Activated CD4-positive, CD25-positive, alpha-beta regulatory T cell treated with anti-CD3 and anti-CD28 coated beads, Interleukin-2, amount 50 U/mL, for 72 hours (primary cell): Measurements from ENCODE around the gene RMND5B.
"Not testable (repeated sequence)": the region's sequence is repeated elsewhere in the genome, so short reads cannot be mapped to it uniquely, and the experiment has no call there.

ENCODE experiments used
- DNase-seq: peaks from one replicate; pipeline ENCODE4 v3.0.0; 2021

The RMND5B gene

DNA sequence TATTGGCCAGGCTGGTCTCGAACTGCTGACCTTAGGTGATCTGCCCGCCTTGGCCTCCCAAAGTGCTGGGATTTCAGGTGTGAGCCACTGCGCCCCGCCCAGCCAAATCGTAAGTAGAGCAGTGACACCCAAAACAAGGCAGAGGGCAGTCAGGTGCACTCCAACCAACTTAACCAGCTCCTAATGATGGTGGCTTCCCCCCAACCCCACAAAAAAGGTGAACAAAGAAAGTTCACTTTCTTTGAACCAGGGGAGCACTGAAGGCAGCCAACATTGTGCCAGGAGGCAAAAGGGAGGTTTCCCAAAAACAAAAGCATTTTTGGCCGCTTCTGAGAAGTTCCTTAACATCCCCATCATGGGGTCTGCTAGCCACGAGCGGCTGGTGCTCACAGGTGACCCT lies 46.8 kb downstream of the RMND5B start:
- DNase-seq: no peak

DNA sequence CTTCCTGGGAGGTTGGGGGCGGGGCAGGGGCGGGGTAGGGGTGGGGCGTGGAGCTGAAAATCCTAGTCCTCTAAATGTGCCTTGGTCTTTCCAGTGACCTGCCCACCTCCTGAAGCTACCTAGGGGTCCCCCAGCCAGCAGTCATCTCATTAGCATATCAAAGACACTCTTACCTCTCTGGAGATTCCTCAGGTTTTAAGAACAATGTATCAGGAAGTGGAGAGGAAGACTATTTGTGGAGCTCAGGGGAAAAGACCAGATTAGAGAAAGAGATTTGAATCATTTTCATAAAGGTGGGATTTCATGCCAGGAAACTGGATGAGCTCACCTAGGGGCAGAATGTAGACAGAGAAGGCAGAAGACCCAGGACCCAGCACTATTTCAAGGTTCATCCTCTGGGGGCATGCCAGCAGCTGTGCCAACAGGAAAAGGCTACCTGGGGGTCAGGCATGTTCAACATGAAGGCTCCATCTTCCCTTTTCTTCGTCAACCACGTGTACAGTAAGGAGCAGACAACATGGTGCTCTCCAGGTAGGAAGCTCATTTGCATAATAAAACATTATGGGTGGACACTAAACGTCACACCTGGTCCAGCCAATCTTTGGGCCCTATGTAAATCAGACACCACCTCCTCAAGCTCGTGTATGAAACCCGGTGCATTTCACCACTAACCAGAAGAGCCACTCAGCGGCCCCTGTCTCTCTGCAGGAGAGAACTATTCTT lies 49.5 kb downstream of the RMND5B start:
- no peak for DNase-seq

DNA sequence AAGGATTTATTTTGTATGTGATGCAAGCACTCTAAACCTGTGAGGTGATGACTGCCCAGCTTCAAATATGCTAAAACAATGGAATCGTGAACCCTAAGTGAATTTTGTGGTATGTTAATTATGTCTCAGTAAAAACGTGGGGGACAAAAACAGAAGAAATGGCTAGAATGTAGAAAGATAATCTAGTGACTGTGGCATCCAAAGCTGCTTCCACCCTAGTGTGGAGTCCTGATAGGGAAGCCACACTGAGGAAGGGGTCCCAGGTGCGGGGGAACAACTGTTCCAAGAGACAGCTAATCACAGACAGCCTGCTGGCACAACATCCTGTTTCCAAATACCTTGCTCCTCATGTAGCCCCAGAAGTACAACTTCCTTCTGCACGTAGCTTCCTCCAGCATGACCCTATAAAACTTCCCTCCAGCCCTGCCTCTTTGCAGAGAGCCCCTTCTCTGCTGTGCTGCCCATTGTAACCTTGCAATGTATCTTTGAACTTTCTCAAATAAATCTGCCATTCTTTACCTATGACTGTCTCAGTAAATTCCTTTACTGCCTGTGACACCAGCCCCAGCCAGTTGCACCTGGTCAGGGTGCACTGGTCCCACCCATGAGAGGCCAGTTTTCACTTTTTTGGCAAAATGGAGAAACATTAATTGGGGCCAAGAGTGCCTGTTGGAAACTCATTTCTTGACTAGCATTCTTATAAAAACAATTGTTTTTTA lies 51.5 kb downstream of the RMND5B start:
- no peak for DNase-seq

DNA sequence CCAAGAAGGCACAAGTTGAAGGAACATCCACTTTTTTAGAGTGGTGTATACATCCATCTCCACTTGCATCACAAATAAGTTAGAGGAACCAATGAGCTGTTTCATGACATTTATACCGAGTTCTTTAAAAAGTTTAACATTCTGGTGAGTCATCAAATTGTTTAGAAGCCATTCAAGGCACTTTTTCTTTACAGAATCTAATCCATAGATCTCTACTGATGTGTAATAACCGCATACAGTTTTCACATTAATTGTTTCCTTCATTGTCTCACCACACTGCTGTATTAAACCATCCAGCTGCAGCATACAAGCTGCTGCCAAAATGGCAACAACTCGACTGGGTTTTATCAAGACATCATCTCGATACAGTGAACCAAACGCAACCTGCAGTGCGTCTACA lies 55.6 kb downstream of the RMND5B start:
- DNase-seq: no peak

DNA sequence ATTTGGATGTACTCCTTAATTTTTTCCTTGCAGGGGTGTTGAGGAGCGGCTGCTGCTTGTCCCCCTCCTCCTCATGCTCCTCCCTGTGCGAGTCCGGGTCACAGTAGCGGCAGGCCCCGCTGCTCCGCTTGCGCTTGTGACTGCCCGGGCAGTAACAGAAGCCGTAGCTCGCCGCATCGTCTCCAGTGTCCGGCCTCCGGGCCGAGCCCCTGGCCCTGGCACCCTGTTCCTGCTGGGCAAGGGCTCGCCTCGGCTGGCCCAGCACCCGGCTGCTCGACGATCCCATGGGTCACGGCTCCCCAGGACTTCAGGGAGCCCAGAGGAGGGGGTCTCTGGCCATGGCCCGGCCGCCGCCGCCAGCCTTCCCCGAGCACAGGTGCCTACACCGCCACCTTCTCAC lies 56.2 kb downstream of the RMND5B start, which contains the start of gene GMCL2:
Gene GMCL2, minus strand, starts transcription at position 358 of the 400 bp plus-strand sequence. Its CDS starts 72 bp downstream, at position 286.
- DNase-seq: no peak

DNA sequence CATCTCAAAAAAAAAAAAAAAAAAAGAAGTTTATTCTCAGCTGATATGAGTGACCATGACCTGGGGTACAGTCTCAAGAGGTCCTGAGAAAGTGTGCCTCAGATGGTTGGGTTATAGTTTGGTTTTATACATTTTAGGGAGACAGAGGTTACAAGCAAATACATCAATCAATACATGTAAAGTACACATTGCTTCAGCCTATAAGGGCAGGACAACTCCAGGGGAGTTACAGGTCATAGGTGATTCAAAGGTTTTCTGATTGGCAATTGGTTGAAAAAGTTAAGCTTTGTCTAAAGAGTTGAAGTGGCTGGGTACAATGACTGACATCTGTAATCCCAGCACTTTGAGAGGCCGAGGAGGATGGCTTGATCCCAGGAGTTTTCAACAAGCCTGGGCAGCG lies 58.6 kb downstream of the RMND5B start:
- no peak for DNase-seq

DNA sequence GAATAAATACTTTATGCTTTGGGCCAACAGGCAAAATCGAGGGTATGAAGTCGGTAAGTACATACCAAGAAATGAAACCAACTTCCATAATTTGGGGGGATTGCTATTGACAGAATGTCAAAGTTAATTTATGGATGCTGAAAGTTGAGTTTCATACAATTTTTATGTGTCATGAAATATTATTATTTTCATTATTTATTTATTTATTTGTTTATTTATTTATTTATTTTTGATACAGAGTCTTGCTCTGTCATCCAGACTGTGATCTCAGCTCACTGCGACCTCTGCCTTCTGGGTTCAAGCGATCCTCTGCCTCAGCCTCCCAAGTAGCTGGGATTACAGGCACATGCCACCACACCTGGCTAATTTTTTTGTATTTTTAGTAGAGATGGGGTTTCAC lies 60.8 kb downstream of the RMND5B start:
- no peak for DNase-seq

DNA sequence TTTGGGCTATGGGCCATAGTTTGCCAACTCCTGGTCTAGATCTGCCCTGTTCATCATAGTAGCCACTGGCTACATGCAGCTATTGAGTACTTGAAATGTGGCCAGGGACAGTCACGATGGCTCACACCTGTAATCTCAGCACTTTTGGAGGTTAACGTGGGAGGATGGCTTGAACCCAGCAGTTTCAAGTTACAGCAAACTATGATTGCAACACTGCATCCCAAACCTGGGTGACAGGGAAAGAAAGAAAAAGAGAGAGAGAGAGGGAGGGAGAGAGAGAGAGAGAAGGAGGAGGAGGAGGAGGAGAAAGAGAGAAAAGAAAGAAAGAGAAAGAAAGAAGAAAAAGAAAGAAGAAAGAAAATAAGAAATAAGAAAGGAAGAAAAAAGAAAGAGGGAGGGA lies 61.4 kb downstream of the RMND5B start:
- DNase-seq: no peak

DNA sequence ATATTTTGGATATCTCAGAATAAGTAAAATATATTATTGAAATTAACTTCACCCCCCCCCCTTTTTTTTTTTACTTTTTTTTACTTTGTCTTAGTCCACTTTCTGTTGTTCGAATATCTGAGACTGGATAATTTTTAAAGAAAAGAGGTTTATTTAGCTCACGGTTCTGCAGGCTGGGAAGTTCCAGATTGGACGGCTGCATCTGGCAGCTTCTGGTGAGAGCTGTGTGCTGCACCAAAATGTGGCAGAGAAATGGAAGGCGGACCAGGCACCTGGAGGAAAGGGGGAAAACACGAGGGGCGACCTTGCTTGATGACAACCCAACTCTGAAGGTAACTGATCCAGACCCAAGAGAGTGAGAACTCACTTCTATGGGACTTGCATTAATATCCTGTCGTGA lies 62.0 kb downstream of the RMND5B start:
- DNase-seq: no peak

DNA sequence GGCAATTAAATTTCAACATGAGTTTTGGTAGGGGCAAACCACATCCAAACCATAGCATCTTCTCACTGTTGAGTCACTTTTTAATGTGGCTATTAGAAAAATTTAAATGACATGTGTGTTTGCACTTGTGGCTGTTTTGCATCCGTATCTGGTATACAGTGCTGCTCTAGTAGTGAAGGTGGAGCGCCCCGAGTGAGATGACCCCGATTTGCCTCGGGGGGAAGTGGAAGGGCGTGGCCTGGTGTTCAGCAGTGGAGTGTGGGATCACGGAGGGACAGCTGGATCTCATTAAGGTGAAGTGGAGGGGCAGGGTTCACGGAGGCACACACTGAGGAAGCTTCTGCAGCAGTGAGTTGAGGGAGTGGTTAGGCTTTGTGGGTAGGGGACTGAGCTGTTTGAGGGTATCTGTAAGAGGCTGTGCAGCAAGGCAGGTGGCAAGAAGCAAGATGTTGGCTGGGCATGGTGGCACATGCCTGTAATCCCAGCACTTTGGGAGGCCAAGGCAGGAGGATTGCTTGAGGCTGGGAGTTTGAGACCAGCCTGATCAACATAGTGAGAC lies 62.5 kb downstream of the RMND5B start:
- DNase-seq: no peak

DNA sequence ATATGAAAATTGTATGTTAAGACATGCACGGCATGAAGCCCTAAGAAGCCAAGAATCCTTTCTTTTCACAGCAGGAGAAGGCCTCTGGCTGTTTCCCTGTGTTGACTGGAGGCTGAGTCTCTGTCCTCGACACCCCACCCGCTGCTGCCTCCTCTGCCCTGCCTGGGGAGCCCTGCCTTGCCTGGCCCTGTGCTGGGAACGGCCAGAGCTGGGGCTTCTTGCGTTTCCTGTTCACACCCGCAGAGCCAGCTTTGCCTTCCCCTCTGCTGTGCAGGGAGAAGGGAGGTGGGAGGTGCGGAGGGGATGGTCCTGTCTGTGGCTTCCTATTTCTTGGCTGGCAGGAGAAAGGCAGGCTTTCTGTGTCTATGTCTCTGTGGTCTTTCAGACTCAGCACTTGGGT lies 63.2 kb downstream of the RMND5B start:
- no peak for DNase-seq

DNA sequence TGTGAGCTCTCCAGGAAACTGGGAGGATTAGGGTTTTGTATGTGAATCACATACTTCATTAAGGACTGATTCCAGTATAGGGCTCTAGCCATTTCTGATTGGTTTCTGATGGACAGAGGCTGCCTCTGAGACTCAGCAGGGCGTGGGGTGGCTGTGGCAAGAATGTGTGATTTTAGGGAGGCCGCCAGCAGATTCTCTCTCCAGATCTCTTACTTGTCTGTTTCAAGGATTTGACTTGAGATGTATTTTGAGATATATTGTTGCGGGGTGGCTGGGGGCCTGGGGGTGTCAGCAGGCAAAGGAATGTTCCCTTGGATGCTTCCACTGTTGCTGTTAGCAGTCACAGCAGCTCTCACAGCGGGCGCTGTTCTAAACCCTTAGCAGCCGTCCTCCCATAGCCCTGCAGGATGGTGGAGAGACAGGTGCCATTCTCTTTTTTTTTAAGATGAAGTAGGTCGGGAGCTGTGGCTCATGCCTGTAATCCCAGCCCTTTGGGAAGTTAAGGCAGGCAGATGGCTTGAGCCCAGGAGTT lies 65.5 kb downstream of the RMND5B start:
- DNase-seq: no peak

DNA sequence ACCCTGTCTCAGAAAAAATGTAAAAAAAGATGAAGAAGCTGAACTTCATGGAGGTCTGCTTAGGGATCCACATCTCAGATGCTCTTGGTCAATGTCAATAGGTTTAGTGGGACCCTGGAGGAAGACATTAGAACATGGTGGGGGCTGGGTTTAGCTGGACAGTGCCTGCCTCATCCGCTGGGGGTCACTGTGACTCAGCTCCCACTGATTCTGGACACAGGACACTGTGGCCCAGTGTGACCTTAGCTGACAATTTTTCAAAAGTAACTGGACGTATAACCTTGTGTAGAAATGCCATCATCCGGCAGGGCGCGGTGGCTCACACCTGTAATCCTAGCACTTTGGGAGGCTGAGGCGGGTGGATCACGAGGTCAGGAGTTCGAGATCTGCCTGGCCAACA lies 66.2 kb downstream of the RMND5B start:
- no peak for DNase-seq

DNA sequence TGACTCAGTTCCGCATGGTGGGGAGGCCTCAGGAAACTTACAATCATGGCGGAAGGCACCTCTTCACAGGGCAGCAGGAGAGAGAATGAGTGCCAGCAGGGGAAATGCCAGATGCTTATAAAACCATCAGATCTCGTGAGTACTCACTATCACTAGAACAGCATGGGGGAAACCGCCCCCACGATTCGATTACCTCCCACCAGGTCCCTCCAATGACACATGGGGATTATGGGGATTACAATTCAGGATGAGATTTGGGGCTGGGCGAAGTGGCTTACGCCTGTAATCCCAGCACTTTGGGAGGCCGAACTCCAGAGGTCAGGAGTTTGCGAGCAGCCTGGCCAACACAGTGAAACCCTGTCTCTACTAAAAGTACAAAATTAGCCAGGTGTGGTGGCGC lies 67.3 kb downstream of the RMND5B start:
- not testable (repeated sequence) for DNase-seq

DNA sequence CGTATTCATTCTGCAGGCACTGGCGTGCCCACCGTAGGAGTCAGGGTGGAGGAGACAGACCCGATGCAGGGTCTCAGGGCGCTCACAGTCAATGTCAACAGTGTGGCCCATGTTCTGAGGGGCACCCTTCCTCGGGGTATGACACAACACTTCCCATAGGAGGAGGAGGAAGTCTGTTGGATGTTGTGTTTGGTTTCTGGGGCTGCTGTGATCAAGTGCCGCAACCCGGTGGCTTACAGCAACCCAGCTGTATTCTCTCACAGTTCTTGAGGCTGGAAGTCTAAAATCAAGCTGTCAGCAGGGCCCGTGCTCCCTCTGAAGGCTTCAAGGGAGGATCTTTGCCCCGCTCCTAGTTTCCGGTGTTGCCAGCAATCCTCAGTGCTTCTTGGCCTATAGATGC lies 67.9 kb downstream of the RMND5B start:
- DNase-seq: no peak

DNA sequence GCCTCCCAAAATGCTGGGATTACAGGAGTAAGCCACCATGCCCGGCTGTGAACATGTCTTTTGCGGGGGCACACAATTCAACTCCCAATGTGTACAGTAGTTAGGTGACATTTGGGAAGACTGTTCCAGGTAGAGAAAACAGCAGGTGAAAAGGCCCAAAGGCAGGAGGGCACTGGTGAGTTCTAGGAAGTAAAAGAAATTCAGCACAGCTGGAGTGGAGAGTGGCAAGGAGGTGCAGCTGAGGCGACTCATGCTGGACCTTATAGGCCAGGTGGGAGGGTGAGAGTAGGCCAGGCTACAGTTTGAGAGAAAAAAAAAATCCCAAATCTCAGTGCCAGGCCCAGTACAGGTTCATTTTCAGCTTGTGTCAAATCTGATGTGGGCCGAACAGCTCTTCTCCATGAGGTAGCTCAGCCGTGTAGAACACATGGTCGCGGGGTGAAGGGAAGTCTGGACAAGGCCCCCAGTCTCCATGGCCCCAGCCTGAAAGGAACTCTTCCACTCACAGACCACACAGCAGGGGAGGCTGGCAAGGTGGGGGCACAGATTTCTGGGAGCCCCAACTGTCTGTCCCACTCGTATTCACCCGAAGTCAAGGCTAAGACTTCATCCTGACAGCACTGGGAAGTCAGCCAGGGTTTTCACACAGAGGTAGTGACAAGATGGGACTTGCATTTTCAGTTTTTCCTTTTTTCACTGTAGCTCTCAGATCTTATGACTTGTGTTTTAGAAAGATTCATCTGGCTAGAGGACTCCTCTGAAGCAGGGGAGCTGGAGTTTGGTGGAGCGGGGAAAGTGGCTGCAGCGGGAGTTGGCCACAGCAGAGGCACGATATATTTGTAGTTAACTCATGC lies 69.0 kb downstream of the RMND5B start:
- no peak for DNase-seq
